ENCODE results near the gene ANXA4. TPM values are rescaled to one million over a fixed set of nuclear protein-coding genes. Genes with fewer than 3 reads are reported as not detected.
"Not testable (repeated sequence)": the region's sequence is repeated elsewhere in the genome, so short reads cannot be mapped to it uniquely, and the experiment has no call there.

The ANXA4 gene
- total RNA-seq, 1 experiment from 2014 or later, result 82.9 TPM

GRCh38 chr2:69762513-69763494 lies 20.9 kb downstream of the ANXA4 start:
- Histone ChIP-seq H3K79me2 (ENCODE audit: low read depth) (peaks cover 13% of the 10 kb centered on the region), H3K4me1 (replicated peaks; ENCODE audit: insufficient read depth) (peaks cover 45% of the 10 kb centered on the region), H3K9me2 (ENCODE audit: insufficient read depth) (no peaks in the 10 kb centered on the region), H3K9me3 (ENCODE audit: insufficient read depth, low read depth) (no peaks in the 10 kb centered on the region), H2AFZ (no peak overlapping the region), H4K20me1 (ENCODE audit: insufficient read depth) (no peaks in the 10 kb centered on the region), H3K4me3 (no peak overlapping the region), H3K4me2 (peak overlapping the region; percentile 6; the same call in 1 of the 2 replicates), H3K27me3 (ENCODE audit: insufficient read depth, low read depth) (no peaks in the 10 kb centered on the region), H3K27ac (peak overlapping the region; percentile 41), H3F3A (ENCODE audit: insufficient read depth, low read depth) (peaks cover 36% of the 10 kb centered on the region), H3K36me3 (ENCODE audit: low read depth) (no peaks in the 10 kb centered on the region)
- peak; percentile 9 to 48 for DNase-seq
- TF ChIP-seq CTCF (conservative IDR thresholded peaks at IDR 0.05) (no peak), EZH2 (IDR thresholded peaks at IDR 0.05; ENCODE audit: low read depth) (no peak)
- ChIA-PET CTCF (no interaction called here), POLR2A (ENCODE audit: unreplicated experiment) (no interaction called here)
- intact Hi-C loops (cut with micrococcal nuclease; ENCODE audit: unreplicated experiment), result no loop called here
- BruUV-seq (replicated peaks), result no TSS peak

DNA sequence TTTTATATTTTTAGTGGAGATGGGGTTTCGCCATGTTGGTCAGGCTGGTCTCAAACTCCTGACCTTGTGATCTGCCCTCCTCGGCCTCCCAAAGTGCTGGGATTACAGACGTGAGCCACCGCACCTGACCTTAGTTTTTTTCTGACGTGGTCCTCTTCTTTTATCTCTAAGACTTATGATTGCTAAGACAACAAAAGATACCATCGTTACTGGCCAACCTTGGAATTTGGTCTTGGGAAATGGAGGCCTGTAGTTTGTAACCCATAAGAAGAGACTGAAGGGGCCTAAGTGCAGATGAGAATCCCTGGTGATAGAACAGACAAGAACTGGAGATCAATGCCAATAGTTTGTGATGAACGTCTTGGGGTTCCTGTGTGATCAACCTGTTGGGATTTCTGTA lies 21.9 kb downstream of the ANXA4 start:
- H3K9me3 ChIP-seq (ENCODE audit: insufficient read depth, low read depth); H4K20me1 ChIP-seq (ENCODE audit: insufficient read depth); BruUV-seq (replicated peaks); H3K27me3 ChIP-seq (ENCODE audit: insufficient read depth, low read depth); intact Hi-C loops (cut with micrococcal nuclease; ENCODE audit: unreplicated experiment); H3K36me3 ChIP-seq (ENCODE audit: low read depth); POLR2A ChIA-PET (ENCODE audit: unreplicated experiment); CTCF ChIA-PET; H3K27ac ChIP-seq; H2AFZ ChIP-seq; H3K4me2 ChIP-seq; H3K9me2 ChIP-seq (ENCODE audit: insufficient read depth); DNase-seq; H3K4me3 ChIP-seq: not testable (repeated sequence)
- Histone ChIP-seq H3F3A (ENCODE audit: insufficient read depth, low read depth) (peaks cover 36% of the 10 kb centered on the region), H3K79me2 (ENCODE audit: low read depth) (peaks cover 23% of the 10 kb centered on the region), H3K4me1 (replicated peaks; ENCODE audit: insufficient read depth) (peaks cover 50% of the 10 kb centered on the region)

GRCh38 chr2:69764286-69765095 lies 22.6 kb downstream of the ANXA4 start:
- H3K4me1 ChIP-seq (replicated peaks; ENCODE audit: insufficient read depth), result peaks cover 57% of the 10 kb centered on the region
- H2AFZ ChIP-seq, result no peak overlapping the region
- H4K20me1 ChIP-seq (ENCODE audit: insufficient read depth), result no peaks in the 10 kb centered on the region
- no peak overlapping the region for H3K27ac ChIP-seq
- no peak overlapping the region for H3K4me2 ChIP-seq
- H3K4me3 ChIP-seq, result no peak overlapping the region
- POLR2A ChIA-PET (ENCODE audit: unreplicated experiment), result no interaction called here
- no peaks in the 10 kb centered on the region for H3K27me3 ChIP-seq (ENCODE audit: insufficient read depth, low read depth)
- no peaks in the 10 kb centered on the region for H3K36me3 ChIP-seq (ENCODE audit: low read depth)
- CTCF ChIA-PET, result no interaction called here
- no peak for DNase-seq
- no peaks in the 10 kb centered on the region for H3K9me2 ChIP-seq (ENCODE audit: insufficient read depth)
- intact Hi-C loops (cut with micrococcal nuclease; ENCODE audit: unreplicated experiment), result no loop called here
- peaks cover 36% of the 10 kb centered on the region for H3F3A ChIP-seq (ENCODE audit: insufficient read depth, low read depth)
- peaks cover 29% of the 10 kb centered on the region for H3K79me2 ChIP-seq (ENCODE audit: low read depth)
- TF ChIP-seq CTCF (conservative IDR thresholded peaks at IDR 0.05), result no peak
- no peak for TF ChIP-seq EZH2 (IDR thresholded peaks at IDR 0.05; ENCODE audit: low read depth)
- H3K9me3 ChIP-seq (ENCODE audit: insufficient read depth, low read depth), result no peaks in the 10 kb centered on the region
- no TSS peak for BruUV-seq (replicated peaks)
